GM12878 (cell line): ENCODE measurements around the gene WDR91. TPM values are rescaled to one million over a fixed set of nuclear protein-coding genes. Genes with fewer than 3 reads are reported as not detected.

Experiments
- ATAC-seq: fragments of 200-7000 bp; cut with Tn5 transposase; 3 replicates; pipeline ENCODE4 v1.9.1; 2020; ENCODE audit warnings: mild to moderate bottlenecking, moderate library complexity
- BruUV-seq: library from RNA; stranded (reverse); fragments of 400-500 nt; replicated peaks from 2 replicates; lab custom pipeline; 2021; lab: Mats Ljungman, UMichigan
- CTCF ChIA-PET: fragments of 300-600 bp; sonication (Branson Sonifier 250); formaldehyde crosslinking; extraction: SDS; loops from one replicate; lab custom pipeline; 2021; ENCODE audit warnings: inconsistent platforms; lab: Yijun Ruan, JAX
- POLR2A ChIA-PET: fragments of 350-600 bp; formaldehyde crosslinking; extraction: SDS; loops from one replicate; lab custom pipeline; 2021; ENCODE audit warnings: inconsistent platforms; lab: Charles Lee
- RAD21 ChIA-PET: fragments of 300-600 bp; sonication (Branson Sonifier 250); formaldehyde crosslinking; loops from one replicate; lab custom pipeline; 2023; ENCODE audit warnings: antibody characterized with exemption; ENCODE audit not compliant: unreplicated experiment; lab: Charles Lee
- SMC1A ChIA-PET: fragments of 300-600 bp; sonication (Branson Sonifier 250); formaldehyde crosslinking; loops from one replicate; lab custom pipeline; 2023; ENCODE audit not compliant: unreplicated experiment, uncharacterized antibody; lab: Charles Lee
- DNase-seq: peaks from one replicate; pipeline ENCODE4 v3.0.0-alpha.2; 2011; ENCODE audit warnings: low read depth, low spot score
- FAIRE-seq: peaks from 3 replicates; lab custom pipeline; 2011; peaks lifted over from hg19 to GRCh38; lab: Jason Lieb, UNC
- H2AFZ ChIP-seq: 2 replicates; pipeline ENCODE4 v1.6.0; 2011; ENCODE audit warnings: low read depth, low read length, control low read depth; ENCODE audit not compliant: control insufficient read depth
- H3K27ac ChIP-seq: 2 replicates; pipeline ENCODE4 v1.5.1; 2011; ENCODE audit warnings: control low read depth; ENCODE audit not compliant: control insufficient read depth, insufficient read depth
- H3K27me3 ChIP-seq, 2 experiments: replicated peaks in 1 of 2; 2 replicates each; pipeline versions ENCODE4 v1.6.0 to v1.6.1; 2011; ENCODE audit warnings: low read length in 1 of 2; ENCODE audit not compliant: control insufficient read depth in 2 of 2, insufficient read depth in 2 of 2
- H3K36me3 ChIP-seq, 2 experiments: 2 replicates each; pipeline ENCODE4 v1.5.1; 2011; ENCODE audit warnings: low read length in 1 of 2; ENCODE audit not compliant: control insufficient read depth in 2 of 2, insufficient read depth in 2 of 2
- H3K4me1 ChIP-seq: 2 replicates; pipeline ENCODE4 v1.6.1; 2011; ENCODE audit warnings: mild to moderate bottlenecking, low read length, moderate library complexity, mixed read lengths; ENCODE audit not compliant: control insufficient read depth, insufficient read depth
- H3K4me2 ChIP-seq: 2 replicates; pipeline ENCODE4 v1.6.0; 2011; ENCODE audit warnings: control low read depth; ENCODE audit not compliant: control insufficient read depth, insufficient read depth
- H3K4me3 ChIP-seq: fragments of 200-600 bp; sonication (generic); 2 replicates; pipeline ENCODE4 v1.5.1; 2016
- H3K79me2 ChIP-seq: 2 replicates; pipeline ENCODE4 v1.6.0; 2011; ENCODE audit warnings: low read length; ENCODE audit not compliant: control insufficient read depth, insufficient read depth
- H3K9ac ChIP-seq: 2 replicates; pipeline ENCODE4 v1.8.0; 2011; ENCODE audit warnings: low read length, control low read depth, mixed read lengths; ENCODE audit not compliant: control insufficient read depth, insufficient read depth
- H3K9me3 ChIP-seq: replicated peaks from 3 replicates; pipeline ENCODE4 v1.5.1; 2011; ENCODE audit warnings: mild to moderate bottlenecking, low read length; ENCODE audit not compliant: control insufficient read depth, insufficient read depth
- H4K20me1 ChIP-seq: 2 replicates; pipeline ENCODE4 v1.6.0; 2011; ENCODE audit not compliant: control insufficient read depth, insufficient read depth
- ASH2L ChIP-seq: fragments of 300-600, 200-600 bp; sonication (generic); IDR thresholded peaks from 2 replicates; pipeline ENCODE4 v1.6.1; 2017; ENCODE audit warnings: low read depth, mild to moderate bottlenecking, borderline replicate concordance
- BACH1 ChIP-seq: fragments of 450-650 bp; IDR thresholded peaks from 2 replicates; pipeline ENCODE4 v1.6.1; 2017; ENCODE audit warnings: mild to moderate bottlenecking, borderline replicate concordance
- BCL11A ChIP-seq: IDR thresholded peaks from 2 replicates; pipeline ENCODE4 v1.6.1; 2011; ENCODE audit warnings: low read depth, low read length
- CHD4 ChIP-seq: fragments of 200-600 bp; sonication (generic); IDR thresholded peaks from 2 replicates; pipeline ENCODE4 v1.6.1; 2016; ENCODE audit warnings: mild to moderate bottlenecking
- DPF2 ChIP-seq: fragments of 450-650 bp; IDR thresholded peaks from 2 replicates; pipeline ENCODE4 v1.6.1; 2017; ENCODE audit warnings: mild to moderate bottlenecking
- EED ChIP-seq: sonication (generic); IDR thresholded peaks from 2 replicates; pipeline ENCODE4 v1.6.1; 2016; ENCODE audit warnings: antibody characterized with exemption, low read depth
- EP300 ChIP-seq, 2 experiments: fragments of 150-350 bp in 1 of 2; IDR thresholded peaks; 2 replicates each; pipeline ENCODE4 v1.6.1; 2011 to 2012; ENCODE audit warnings: low read depth in 2 of 2, low read length in 2 of 2, borderline replicate concordance in 1 of 2, improper control_type of control experiment in 1 of 2, inconsistent platforms in 1 of 2; ENCODE audit not compliant: control insufficient read depth in 1 of 2
- GATAD2B ChIP-seq: fragments of 450-650 bp; conservative IDR thresholded peaks from 2 replicates; pipeline ENCODE4 v1.6.1; 2017; ENCODE audit warnings: low read depth, mild to moderate bottlenecking, moderate library complexity
- HCFC1 ChIP-seq: fragments of 150-350 bp; IDR thresholded peaks from 2 replicates; pipeline ENCODE4 v1.6.1; 2014; ENCODE audit warnings: low read length
- IKZF2 ChIP-seq, 2 experiments: fragments of 450-650 bp; IDR thresholded peaks; 2 replicates each; pipeline ENCODE4 v1.6.1; 2017; ENCODE audit warnings: mild to moderate bottlenecking in 2 of 2, moderate library complexity in 2 of 2
- MEF2B ChIP-seq: fragments of 450-650 bp; IDR thresholded peaks from 2 replicates; pipeline ENCODE4 v1.6.1; 2018; ENCODE audit warnings: mild to moderate bottlenecking, moderate library complexity; ENCODE audit not compliant: partially characterized antibody, poor library complexity, severe bottlenecking
- MLLT1 ChIP-seq: fragments of 450-650 bp; IDR thresholded peaks from 2 replicates; pipeline ENCODE4 v1.6.1; 2016; ENCODE audit warnings: mild to moderate bottlenecking
- NBN ChIP-seq: fragments of 450-650 bp; IDR thresholded peaks from 2 replicates; pipeline ENCODE4 v1.6.1; 2016
- NR2F1 ChIP-seq: fragments of 450-650 bp; conservative IDR thresholded peaks from 2 replicates; pipeline ENCODE4 v1.6.1; 2017; ENCODE audit warnings: mild to moderate bottlenecking
- PML ChIP-seq: IDR thresholded peaks from 2 replicates; pipeline ENCODE4 v1.6.1; 2012; ENCODE audit warnings: low read length, inconsistent platforms
- POU2F2 ChIP-seq: IDR thresholded peaks from 3 replicates; pipeline ENCODE4 v1.6.1; 2011; ENCODE audit warnings: low read depth, mild to moderate bottlenecking, low read length, borderline replicate concordance
- RB1 ChIP-seq: fragments of 450-650 bp; formaldehyde crosslinking; IDR thresholded peaks from 2 replicates; pipeline ENCODE4 v1.6.1; 2017; ENCODE audit warnings: mild to moderate bottlenecking, borderline replicate concordance
- RELB ChIP-seq: fragments of 450-650 bp; IDR thresholded peaks from 2 replicates; pipeline ENCODE4 v1.6.1; 2017; ENCODE audit warnings: low read depth, mild to moderate bottlenecking, moderate library complexity
- RFX5 ChIP-seq: IDR thresholded peaks from 2 replicates; pipeline ENCODE4 v1.6.1; 2011; ENCODE audit warnings: low read depth, low read length, improper control_type of control experiment
- RUNX3 ChIP-seq: IDR thresholded peaks from 2 replicates; pipeline ENCODE4 v1.6.1; 2012; ENCODE audit warnings: low read length, inconsistent platforms
- WGBS: methylation state at CpG from one replicate; pipeline ENCODE4 v1.1.6; 2016; ENCODE audit warnings: low lambda C conversion rate; ENCODE audit not compliant: insufficient replicate concordance, insufficient coverage; ENCODE audit errors: missing lambda C conversion rate; 5-methylcytosine and 5-hydroxymethylcytosine counted together
- in situ Hi-C: fragments of 300-500 bp; cut with MboI; formaldehyde crosslinking; loops from 9 replicates; pipeline ENCODE4 v1.14.3; 2018; ENCODE audit warnings: mixed read lengths
- intact Hi-C: fragments of 100-400 bp; cut with micrococcal nuclease; formaldehyde crosslinking; loops from one replicate; pipeline ENCODE4 v1.14.2; 2022; ENCODE audit not compliant: unreplicated experiment
- polyA plus RNA-seq, 11 experiments: library from polyadenylated mRNA; depleted of rRNA in 4 of 11; unstranded in 6 of 11; stranded (reverse) in 5 of 11; fragments of >200 nt; fragmentation: Nextera tagmentation in 4 of 11; fragmentation: Illumina TruSeq in 1 of 11; extraction: Ambion mirVana in 4 of 11; extraction: Trizol in 1 of 11; gene quantifications; 1 replicate in 1 of 11; 2 replicates in 10 of 11; pipeline versions ENCODE4 v1.2.1 to v1.2.3, GENCODE V29; 2011 to 2016; ENCODE audit warnings: inconsistent platforms in 2 of 11, missing spikeins in 2 of 11, low read depth in 1 of 11
- total RNA-seq, 4 experiments: library from RNA; depleted of rRNA in 3 of 4; stranded (reverse); fragments of >200 nt in 3 of 4; fragmentation: Illumina TruSeq in 1 of 4; extraction: Trizol in 1 of 4; gene quantifications; 2 replicates each; pipeline versions ENCODE4 v1.2.1 to v1.2.3, GENCODE V29; 2013 to 2021

WDR91 gene
- total and polyA plus RNA-seq, 10 of the 15 experiments (the other 5 are each of a cell fraction or from before 2014, with no cell fraction given), result 7.6 to 83.3 (median 16.5) TPM

- H3K27ac ChIP-seq, result peak overlapping the region; percentile 49
- TF ChIP-seq RELB (peak; percentile 82; the same call in 1 of the 2 replicates), IKZF2 (IDR thresholded peaks at IDR 0.05) (peak in 1 of 2 experiments; percentile 42; a peak in 1 of 4 replicates), NR2F1 (peak; percentile 61; the same call in 1 of the 2 replicates), PML (0 out of 2 replicates have a peak, but pooled peaks have one; percentile 32), RFX5 (no peak), HCFC1 (no peak), RUNX3 (peak; percentile 46; the same call in 1 of the 2 replicates), MEF2B (peak; percentile 98), MLLT1 (peak; percentile 82), EED (peak; percentile 35), POU2F2 (peak; percentile 26; the same call in 1 of the 3 replicates), DPF2 (peak; percentile 44; the same call in 1 of the 2 replicates), NBN (peak; percentile 57; the same call in 1 of the 2 replicates), EP300 (IDR thresholded peaks at IDR 0.05; ENCODE audit: borderline replicate concordance in 1 of 2, control insufficient read depth in 1 of 2, low read depth in 2 of 2, low read length in 2 of 2) (peak in 1 of 2 experiments; percentile 15; a peak in 1 of 4 replicates), BACH1 (peak; percentile 49; the same call in 1 of the 2 replicates), BCL11A (0 out of 2 replicates have a peak, but pooled peaks have one; percentile 1), RB1 (peak; percentile 74; the same call in 1 of the 2 replicates), GATAD2B (peak; percentile 87; the same call in 1 of the 2 replicates), CHD4 (no peak), ASH2L (no peak)
Measured at GRCh38 chr7:135188298-135188984, 22.9 kb downstream of the WDR91 start.

More at GRCh38 chr7:135188298-135188984, 22.9 kb downstream of the WDR91 start:
- H4K20me1 ChIP-seq, result no peaks in the 10 kb centered on the region
- peaks cover 27 to 39% of the 10 kb centered on the region in 2 experiments for H3K36me3 ChIP-seq
- CTCF ChIA-PET, result interaction anchor here (0.7 to 10.2 kb wide), 16 partner anchors 9 to 556 kb away, joined by 3 to 135 read pairs (median 5); partner anchors contain the start of genes AGBL3, CYREN, TMEM140 and WDR91
- no peaks in the 10 kb centered on the region; the same call in 2 of the 3 replicates for H3K9me3 ChIP-seq
- H3K27me3 ChIP-seq, result no peaks in the 10 kb centered on the region
- peak overlapping the region; percentile 66 for H3K4me2 ChIP-seq
- peaks cover 33% of the 10 kb centered on the region for H3K4me1 ChIP-seq
- peak; percentile 35 for FAIRE-seq
- SMC1A ChIA-PET, result interaction anchor here (0.8 to 9.3 kb wide), 23 partner anchors 9 to 203 kb away, joined by 3 to 251 read pairs (median 4); partner anchors contain the start of genes AGBL3, CYREN, TMEM140 and WDR91
- WGBS, result 75% methylated on average over 12 of the region's 12 CpGs
- intact Hi-C loops (loop anchor here (1.0 to 5.0 kb wide), 2 partner anchors 19 to 84 kb away; no protein-coding TSS in a partner anchor), in situ Hi-C loops (no loop called here)
- POLR2A ChIA-PET, result interaction anchor here (0.9 to 9.9 kb wide), 18 partner anchors 10 to 200 kb away, joined by 3 to 299 read pairs (median 8); partner anchors contain the start of genes CYREN, TMEM140 and WDR91
- DNase-seq, result no peak
- H3K9ac ChIP-seq, result peak overlapping the region; percentile 54
- H2AFZ ChIP-seq, result no peak overlapping the region
- ATAC-seq, result peak; percentile 72
- H3K4me3 ChIP-seq, result peak overlapping the region; percentile 54; the same call in 1 of the 2 replicates
- BruUV-seq, result no TSS peak
- RAD21 ChIA-PET, result interaction anchor here (0.8 to 8.4 kb wide), 20 partner anchors 11 to 640 kb away, joined by 3 to 230 read pairs (median 6); partner anchors contain the start of genes AGBL3, AKR1B15, CYREN and TMEM140
- H3K79me2 ChIP-seq, result peaks cover 32% of the 10 kb centered on the region
